ENCODE results near the gene SH3GL3. TPM values are rescaled to one million over a fixed set of nuclear protein-coding genes. Genes with fewer than 3 reads are reported as not detected.

The SH3GL3 gene
- polyA plus RNA-seq, 4 donors = 0.16 to 0.84 TPM; not detected in 2

GRCh38 chr15:83472151-83472550 is 25.0 kb downstream of the SH3GL3 start:
- H3K27ac ChIP-seq (ENCODE audit: low read depth in 1 of 3, low read length in 2 of 3) = no peak overlapping the region
- no peak for DNase-seq
- 85 to 92% (median 91%) methylated on average over 3 of the region's 3 CpGs for WGBS, 3 donors
- no peak overlapping the region for H3K4me3 ChIP-seq (ENCODE audit: low read depth in 1 of 3, low read length in 3 of 3)
- no peaks in the 10 kb centered on the region for H3K36me3 ChIP-seq (ENCODE audit: control insufficient read depth in 3 of 3, insufficient read depth in 2 of 3, low read depth in 1 of 3, low read length in 3 of 3)
- no peaks in the 10 kb centered on the region for H3K9me3 ChIP-seq (ENCODE audit: control insufficient read depth in 2 of 2, insufficient read depth in 1 of 2, low read depth in 1 of 2, low read length in 1 of 2)
- no peaks in the 10 kb centered on the region for H3K27me3 ChIP-seq (ENCODE audit: control insufficient read depth in 3 of 3, insufficient read depth in 3 of 3, low read length in 3 of 3)
- FAIRE-seq = no peak
- no peaks in the 10 kb centered on the region for H3K4me1 ChIP-seq (ENCODE audit: control insufficient read depth in 3 of 3, insufficient read depth in 2 of 3, low read depth in 1 of 3, low read length in 2 of 3)

DNA sequence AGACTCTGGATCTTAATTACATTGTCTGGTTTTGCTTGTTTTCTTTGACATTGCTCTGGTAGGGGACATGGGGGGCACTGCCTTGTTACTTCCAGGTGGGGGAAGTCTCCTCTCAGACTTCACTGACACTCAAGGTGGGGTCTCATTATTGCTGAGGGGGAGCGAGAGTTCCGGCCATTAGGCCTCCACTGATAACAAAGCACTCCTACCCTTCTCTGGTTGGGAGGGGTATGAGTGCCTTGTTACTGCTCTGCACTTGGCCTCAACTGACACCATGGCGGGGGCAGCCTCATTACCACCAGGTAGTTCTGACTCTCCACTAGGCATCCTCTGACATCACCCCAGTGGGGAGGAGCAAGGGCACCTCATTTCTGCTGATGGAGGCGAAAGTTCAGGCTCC is 25.7 kb downstream of the SH3GL3 start:
- no peaks in the 10 kb centered on the region for H3K27me3 ChIP-seq (ENCODE audit: control insufficient read depth in 3 of 3, insufficient read depth in 3 of 3, low read length in 3 of 3)
- FAIRE-seq (no peak), DNase-seq (no peak)
- no peak overlapping the region for H3K4me3 ChIP-seq (ENCODE audit: low read depth in 1 of 3, low read length in 3 of 3)
- H3K27ac ChIP-seq (ENCODE audit: low read depth in 1 of 3, low read length in 2 of 3) = no peak overlapping the region
- no peaks in the 10 kb centered on the region for H3K36me3 ChIP-seq (ENCODE audit: control insufficient read depth in 3 of 3, insufficient read depth in 2 of 3, low read depth in 1 of 3, low read length in 3 of 3)
- H3K4me1 ChIP-seq (ENCODE audit: control insufficient read depth in 3 of 3, insufficient read depth in 2 of 3, low read depth in 1 of 3, low read length in 2 of 3) = no peaks in the 10 kb centered on the region
- 64 to 86% (median 72%) methylated on average over 4 of the region's 4 CpGs for WGBS, 3 donors
- H3K9me3 ChIP-seq (ENCODE audit: control insufficient read depth in 2 of 2, insufficient read depth in 1 of 2, low read depth in 1 of 2, low read length in 1 of 2) = no peaks in the 10 kb centered on the region

DNA sequence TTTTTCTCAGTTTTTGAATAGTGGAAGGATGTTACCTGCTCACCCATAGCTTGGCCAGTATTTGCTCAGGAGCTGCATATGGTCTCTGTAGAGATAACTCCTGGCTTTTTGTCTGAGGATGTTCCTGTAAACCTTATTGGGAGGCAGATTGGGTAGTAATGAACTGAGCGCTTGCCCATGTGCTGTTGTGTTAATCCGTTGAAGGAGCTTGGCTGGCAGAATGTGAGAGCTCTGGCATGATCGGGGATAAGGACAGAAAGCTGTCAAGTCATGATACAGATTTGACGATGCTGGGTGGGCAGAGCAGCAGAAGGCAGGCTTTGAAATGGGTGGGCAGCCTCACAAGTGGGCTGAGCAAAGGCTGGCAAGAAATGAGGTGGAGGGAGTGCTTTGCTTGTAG is 27.4 kb downstream of the SH3GL3 start:
- H3K4me3 ChIP-seq (ENCODE audit: low read depth in 1 of 3, low read length in 3 of 3) = no peak overlapping the region
- H3K4me1 ChIP-seq (ENCODE audit: control insufficient read depth in 3 of 3, insufficient read depth in 2 of 3, low read depth in 1 of 3, low read length in 2 of 3) = no peaks in the 10 kb centered on the region
- DNase-seq (no peak), FAIRE-seq (no peak)
- no peaks in the 10 kb centered on the region for H3K9me3 ChIP-seq (ENCODE audit: control insufficient read depth in 2 of 2, insufficient read depth in 1 of 2, low read depth in 1 of 2, low read length in 1 of 2)
- 73 to 87% (median 82%) methylated on average over 4 of the region's 4 CpGs for WGBS, 3 donors
- H3K27me3 ChIP-seq (ENCODE audit: control insufficient read depth in 3 of 3, insufficient read depth in 3 of 3, low read length in 3 of 3) = no peaks in the 10 kb centered on the region
- no peak overlapping the region for H3K27ac ChIP-seq (ENCODE audit: low read depth in 1 of 3, low read length in 2 of 3)
- no peaks in the 10 kb centered on the region for H3K36me3 ChIP-seq (ENCODE audit: control insufficient read depth in 3 of 3, insufficient read depth in 2 of 3, low read depth in 1 of 3, low read length in 3 of 3)

DNA sequence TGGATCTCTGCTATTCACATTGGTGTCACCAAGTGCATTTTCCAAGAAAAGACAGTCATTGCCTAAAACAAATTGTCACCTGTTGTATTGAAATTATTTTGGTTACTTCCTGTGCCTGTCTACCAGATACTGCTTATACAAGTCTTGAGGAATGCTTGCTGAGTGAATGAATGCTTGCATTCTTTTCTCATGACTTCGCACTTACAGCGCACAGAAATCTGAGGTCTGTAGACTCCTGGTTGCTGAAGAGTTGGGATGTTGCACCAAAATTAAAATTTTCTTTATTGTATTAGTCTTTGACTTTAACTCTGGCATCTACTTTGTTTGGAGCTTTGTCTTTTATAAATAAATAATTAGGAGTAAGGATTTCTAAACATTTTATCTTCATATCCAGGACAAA is 28.4 kb downstream of the SH3GL3 start:
- Histone ChIP-seq H3K4me3 (ENCODE audit: low read depth in 1 of 3, low read length in 3 of 3) (no peak overlapping the region), H3K4me1 (ENCODE audit: control insufficient read depth in 3 of 3, insufficient read depth in 2 of 3, low read depth in 1 of 3, low read length in 2 of 3) (no peaks in the 10 kb centered on the region), H3K36me3 (ENCODE audit: control insufficient read depth in 3 of 3, insufficient read depth in 2 of 3, low read depth in 1 of 3, low read length in 3 of 3) (no peaks in the 10 kb centered on the region), H3K27ac (ENCODE audit: low read depth in 1 of 3, low read length in 2 of 3) (no peak overlapping the region), H3K27me3 (ENCODE audit: control insufficient read depth in 3 of 3, insufficient read depth in 3 of 3, low read length in 3 of 3) (no peaks in the 10 kb centered on the region), H3K9me3 (ENCODE audit: control insufficient read depth in 2 of 2, insufficient read depth in 1 of 2, low read depth in 1 of 2, low read length in 1 of 2) (no peaks in the 10 kb centered on the region)
- FAIRE-seq (no peak), DNase-seq (no peak)
- 81 to 91% (median 91%) methylated on average over 2 of the region's 2 CpGs for WGBS, 3 donors

GRCh38 chr15:83476066-83476465 is 28.9 kb downstream of the SH3GL3 start:
- Histone ChIP-seq H3K4me1 (ENCODE audit: control insufficient read depth in 3 of 3, insufficient read depth in 2 of 3, low read depth in 1 of 3, low read length in 2 of 3) (no peaks in the 10 kb centered on the region), H3K9me3 (ENCODE audit: control insufficient read depth in 2 of 2, insufficient read depth in 1 of 2, low read depth in 1 of 2, low read length in 1 of 2) (no peaks in the 10 kb centered on the region), H3K36me3 (ENCODE audit: control insufficient read depth in 3 of 3, insufficient read depth in 2 of 3, low read depth in 1 of 3, low read length in 3 of 3) (no peaks in the 10 kb centered on the region), H3K27ac (ENCODE audit: low read depth in 1 of 3, low read length in 2 of 3) (no peak overlapping the region), H3K4me3 (ENCODE audit: low read depth in 1 of 3, low read length in 3 of 3) (no peak overlapping the region), H3K27me3 (ENCODE audit: control insufficient read depth in 3 of 3, insufficient read depth in 3 of 3, low read length in 3 of 3) (no peaks in the 10 kb centered on the region)
- WGBS, 3 donors = 65 to 84% (median 79%) methylated on average over 2 of the region's 2 CpGs
- no peak for FAIRE-seq
- no peak for DNase-seq

DNA sequence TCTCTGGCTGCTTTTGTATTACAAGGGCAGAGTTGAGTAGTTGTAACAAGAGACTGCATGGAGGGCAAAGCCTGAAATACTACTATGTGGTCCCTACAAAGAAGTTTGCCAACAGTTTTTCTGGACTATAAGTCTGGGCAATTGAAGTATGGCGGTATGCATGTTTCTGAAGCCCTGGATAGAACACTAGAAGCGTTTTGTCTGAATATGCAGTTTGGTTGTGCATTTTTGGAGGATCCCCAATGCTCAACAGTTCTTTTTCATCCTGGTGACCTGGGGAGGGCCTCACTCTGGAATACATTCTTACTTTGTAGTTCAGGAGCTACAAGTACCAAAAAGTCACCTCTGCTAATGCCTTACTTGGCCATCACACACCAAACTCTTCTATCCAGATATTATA is 29.6 kb downstream of the SH3GL3 start:
- FAIRE-seq = no peak
- 82 to 96% (median 83%) methylated on average over 2 of the region's 2 CpGs for WGBS, 3 donors

DNA sequence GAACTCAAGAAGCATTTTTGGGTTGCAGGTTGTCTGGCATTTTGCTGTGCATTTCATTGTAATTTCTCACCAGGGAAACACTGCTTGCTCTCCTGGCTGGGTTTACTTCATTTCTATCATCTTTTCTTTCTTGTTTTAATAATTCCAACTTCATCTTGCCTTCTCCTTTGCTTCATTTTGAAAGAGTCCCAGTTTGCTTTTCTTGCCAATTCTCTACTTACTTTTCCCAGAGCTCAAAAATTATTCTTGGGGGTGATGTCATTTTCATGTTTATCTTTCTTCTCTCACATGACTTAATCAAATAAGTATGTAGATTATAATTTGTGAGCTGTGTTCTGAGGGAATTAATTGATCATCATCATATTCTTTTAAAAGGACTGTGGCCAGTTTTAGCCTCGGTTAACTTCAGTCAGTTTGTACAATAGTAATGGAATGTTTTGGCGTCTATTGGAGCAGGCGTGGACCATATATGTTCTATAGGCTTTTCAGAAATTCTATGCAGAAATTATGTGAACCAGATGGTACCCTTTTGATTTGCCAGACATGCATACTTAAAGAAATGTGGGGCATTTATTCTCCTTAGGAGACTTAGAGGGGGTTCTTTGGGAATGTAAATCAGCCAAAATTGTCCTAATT is 30.1 kb downstream of the SH3GL3 start:
- Histone ChIP-seq H3K27me3 (ENCODE audit: control insufficient read depth in 3 of 3, insufficient read depth in 3 of 3, low read length in 3 of 3) (no peaks in the 10 kb centered on the region), H3K9me3 (ENCODE audit: control insufficient read depth in 2 of 2, insufficient read depth in 1 of 2, low read depth in 1 of 2, low read length in 1 of 2) (no peaks in the 10 kb centered on the region), H3K27ac (ENCODE audit: low read depth in 1 of 3, low read length in 2 of 3) (peak overlapping the region in 1 of 3 donors; percentile 7), H3K4me3 (ENCODE audit: low read depth in 1 of 3, low read length in 3 of 3) (no peak overlapping the region), H3K4me1 (ENCODE audit: control insufficient read depth in 3 of 3, insufficient read depth in 2 of 3, low read depth in 1 of 3, low read length in 2 of 3) (no peaks in the 10 kb centered on the region), H3K36me3 (ENCODE audit: control insufficient read depth in 3 of 3, insufficient read depth in 2 of 3, low read depth in 1 of 3, low read length in 3 of 3) (no peaks in the 10 kb centered on the region)
- FAIRE-seq = no peak
- WGBS, 3 donors = 70 to 88% (median 81%) methylated on average over 3 of the region's 3 CpGs
- DNase-seq = no peak

More for the DNA sequence above, 29.6 kb downstream of the SH3GL3 start:
- Histone ChIP-seq H3K4me1 (ENCODE audit: control insufficient read depth in 3 of 3, insufficient read depth in 2 of 3, low read depth in 1 of 3, low read length in 2 of 3) (no peaks in the 10 kb centered on the region), H3K36me3 (ENCODE audit: control insufficient read depth in 3 of 3, insufficient read depth in 2 of 3, low read depth in 1 of 3, low read length in 3 of 3) (no peaks in the 10 kb centered on the region), H3K27ac (ENCODE audit: low read depth in 1 of 3, low read length in 2 of 3) (no peak overlapping the region), H3K27me3 (ENCODE audit: control insufficient read depth in 3 of 3, insufficient read depth in 3 of 3, low read length in 3 of 3) (no peaks in the 10 kb centered on the region), H3K4me3 (ENCODE audit: low read depth in 1 of 3, low read length in 3 of 3) (no peak overlapping the region), H3K9me3 (ENCODE audit: control insufficient read depth in 2 of 2, insufficient read depth in 1 of 2, low read depth in 1 of 2, low read length in 1 of 2) (no peaks in the 10 kb centered on the region)
- no peak for DNase-seq

- Histone ChIP-seq H3K27me3 (ENCODE audit: control insufficient read depth in 3 of 3, insufficient read depth in 3 of 3, low read length in 3 of 3) (no peaks in the 10 kb centered on the region), H3K36me3 (ENCODE audit: control insufficient read depth in 3 of 3, insufficient read depth in 2 of 3, low read depth in 1 of 3, low read length in 3 of 3) (no peaks in the 10 kb centered on the region), H3K4me1 (ENCODE audit: control insufficient read depth in 3 of 3, insufficient read depth in 2 of 3, low read depth in 1 of 3, low read length in 2 of 3) (no peaks in the 10 kb centered on the region), H3K9me3 (ENCODE audit: control insufficient read depth in 2 of 2, insufficient read depth in 1 of 2, low read depth in 1 of 2, low read length in 1 of 2) (no peaks in the 10 kb centered on the region), H3K27ac (ENCODE audit: low read depth in 1 of 3, low read length in 2 of 3) (peak overlapping the region in 1 of 3 donors; percentile 7), H3K4me3 (ENCODE audit: low read depth in 1 of 3, low read length in 3 of 3) (no peak overlapping the region)
- no peak for DNase-seq
- FAIRE-seq = no peak
- 78 to 84% (median 80%) methylated on average over 5 of the region's 5 CpGs for whole genome bisulfite sequencing, 3 donors
Observed at GRCh38 chr15:83477808-83478537, 30.8 kb downstream of the SH3GL3 start.
